GM21381 (cell line): ENCODE measurements around the gene KRIT1.
A peak's percentile ranks its signal among the peaks of the same experiment; 100 is the strongest.
"Not testable (repeated sequence)": the region's sequence is repeated elsewhere in the genome, so short reads cannot be mapped to it uniquely, and the experiment has no call there.

Experiments
- ATAC-seq: cut with Tn5 transposase; IDR thresholded peaks from one replicate; pipeline ENCODE4 v1.9.1; 2021; ENCODE audit warnings: mild to moderate bottlenecking, moderate library complexity; ENCODE audit not compliant: unreplicated experiment

KRIT1 gene

GRCh38 chr7:92250603-92251002 lies 4.9 kb upstream of the KRIT1 start:
- no peak for ATAC-seq

- ATAC-seq = peak; percentile 33
These were observed 817 bp upstream of the KRIT1 start for GRCh38 chr7:92246360-92247101.

- ATAC-seq = no peak
These were observed 767 bp downstream of the KRIT1 start for GRCh38 chr7:92244808-92245486.

- ATAC-seq = no peak
These were observed 2.7 kb downstream of the KRIT1 start for GRCh38 chr7:92242972-92243371.

GRCh38 chr7:92230547-92230946 lies 15.2 kb downstream of the KRIT1 start:
- ATAC-seq = no peak

GRCh38 chr7:92228742-92229141 lies 17.0 kb downstream of the KRIT1 start:
- no peak for ATAC-seq

- ATAC-seq = no peak
These were observed 17.6 kb downstream of the KRIT1 start for GRCh38 chr7:92228100-92228499.

GRCh38 chr7:92226981-92227380 lies 18.7 kb downstream of the KRIT1 start:
- ATAC-seq = no peak

GRCh38 chr7:92221766-92222165 lies 23.9 kb downstream of the KRIT1 start:
- ATAC-seq = no peak

GRCh38 chr7:92206672-92207071 lies 39.0 kb downstream of the KRIT1 start:
- ATAC-seq = no peak

- ATAC-seq = no peak
These were observed 39.7 kb downstream of the KRIT1 start for GRCh38 chr7:92205987-92206386.

GRCh38 chr7:92200791-92201190 lies 44.9 kb downstream of the KRIT1 start:
- no peak for ATAC-seq

- no peak for ATAC-seq
These were observed 53.4 kb downstream of the KRIT1 start for GRCh38 chr7:92192326-92192725.

- not testable (repeated sequence) for ATAC-seq
These were observed 56.5 kb downstream of the KRIT1 start for GRCh38 chr7:92189246-92189645.

- ATAC-seq = not testable (repeated sequence)
These were observed 61.4 kb downstream of the KRIT1 start for GRCh38 chr7:92184294-92184693.

- ATAC-seq = peak; percentile 100
These were observed 66.5 kb downstream of the KRIT1 start, which contains the start of gene LRRD1 for GRCh38 chr7:92178928-92179924. Gene LRRD1, minus strand, starts transcription at chr7:92179142. Its CDS starts 13,940 bp downstream, at chr7:92165202.

GRCh38 chr7:92177362-92177761 lies 68.4 kb downstream of the KRIT1 start:
- ATAC-seq = no peak

- not testable (repeated sequence) for ATAC-seq
These were observed 76.2 kb downstream of the KRIT1 start for GRCh38 chr7:92169529-92169928.

GRCh38 chr7:92161271-92161670 lies 84.4 kb downstream of the KRIT1 start:
- no peak for ATAC-seq

GRCh38 chr7:92158660-92159575 lies 86.8 kb downstream of the KRIT1 start:
- peak; percentile 65 for ATAC-seq
